H1 (cell line): ENCODE data around the gene OR10P1. TPM values are rescaled to one million over a fixed set of nuclear protein-coding genes. Genes with fewer than 3 reads are reported as not detected.

Experiments
- CTCF ChIA-PET: fragments of 300-600 bp; sonication (Branson Sonifier 250); formaldehyde crosslinking; loops from one replicate; lab custom pipeline; 2021; ENCODE audit not compliant: partially characterized antibody; lab: Charles Lee
- POLR2A ChIA-PET: fragments of 300-600 bp; sonication (Branson Sonifier 250); formaldehyde crosslinking; loops from one replicate; lab custom pipeline; 2021; ENCODE audit warnings: inconsistent platforms; ENCODE audit not compliant: partially characterized antibody; lab: Charles Lee
- DNase-seq, 2 experiments: peaks; one replicate each; pipeline versions ENCODE4 v3.0.0 to v3.0.0-alpha.2; 2010 to 2022; ENCODE audit warnings: low spot score in 2 of 2, low read depth in 1 of 2, mixed read lengths in 1 of 2
- FAIRE-seq: peaks from 2 replicates; lab custom pipeline; 2011; peaks lifted over from hg19 to GRCh38; lab: Jason Lieb, UNC
- H2AFZ ChIP-seq: 2 replicates; pipeline ENCODE4 v1.8.1; 2012; ENCODE audit warnings: low read length, inconsistent platforms
- H2AK5ac ChIP-seq: 2 replicates; pipeline ENCODE4 v1.6.1; 2013; ENCODE audit warnings: low read depth, low read length
- H2BK120ac ChIP-seq: replicated peaks from 2 replicates; pipeline ENCODE3; 2013; ENCODE audit warnings: low read depth, low read length, inconsistent platforms
- H2BK12ac ChIP-seq: 2 replicates; pipeline ENCODE4 v1.6.1; 2013; ENCODE audit warnings: low read depth, low read length
- H2BK15ac ChIP-seq: 2 replicates; pipeline ENCODE4 v1.6.1; 2013; ENCODE audit warnings: low read length
- H2BK20ac ChIP-seq: 2 replicates; pipeline ENCODE4 v1.6.1; 2013; ENCODE audit warnings: low read length
- H2BK5ac ChIP-seq: 2 replicates; pipeline ENCODE4 v1.6.1; 2013; ENCODE audit warnings: low read depth, low read length
- H3K14ac ChIP-seq: 2 replicates; pipeline ENCODE4 v1.6.1; 2013; ENCODE audit warnings: inconsistent platforms; ENCODE audit not compliant: insufficient read length
- H3K18ac ChIP-seq: 2 replicates; pipeline ENCODE4 v1.6.1; 2013; ENCODE audit warnings: low read length; ENCODE audit errors: extremely low read depth
- H3K23ac ChIP-seq: 2 replicates; pipeline ENCODE4 v1.6.1; 2013; ENCODE audit warnings: inconsistent platforms; ENCODE audit not compliant: insufficient read length
- H3K23me2 ChIP-seq: 2 replicates; pipeline ENCODE4 v1.6.1; 2013; ENCODE audit warnings: low read depth, low read length
- H3K27ac ChIP-seq: 2 replicates; pipeline ENCODE4 v1.6.1; 2011; ENCODE audit warnings: low read depth, low read length, inconsistent platforms
- H3K27me3 ChIP-seq, 4 experiments: replicated peaks in 1 of 4; 1 replicate in 1 of 4; 2 replicates in 3 of 4; pipeline versions ENCODE4 v1.6.1 to v1.8.1; 2011 to 2013; ENCODE audit warnings: low read length in 3 of 4, mild to moderate bottlenecking in 3 of 4, inconsistent platforms in 2 of 4, mixed read lengths in 2 of 4, moderate library complexity in 1 of 4; ENCODE audit not compliant: control insufficient read depth in 3 of 4, insufficient read depth in 3 of 4; ENCODE audit errors: extremely low read depth in 1 of 4
- H3K36me3 ChIP-seq, 4 experiments: 2 replicates each; pipeline versions ENCODE4 v1.6.1 to v1.8.1; 2011 to 2013; ENCODE audit warnings: mild to moderate bottlenecking in 4 of 4, low read length in 3 of 4, moderate library complexity in 2 of 4, control low read depth in 1 of 4, inconsistent platforms in 1 of 4; ENCODE audit not compliant: insufficient read depth in 4 of 4, control insufficient read depth in 2 of 4
- H3K4ac ChIP-seq: replicated peaks from 2 replicates; pipeline ENCODE3; 2013; ENCODE audit warnings: low read length, low read depth, mixed read lengths, inconsistent platforms; ENCODE audit not compliant: insufficient read length
- H3K4me1 ChIP-seq, 4 experiments: replicated peaks in 1 of 4; 1 replicate in 1 of 4; 2 replicates in 3 of 4; pipeline versions ENCODE4 v1.6.1 to v1.8.1; 2011 to 2013; ENCODE audit warnings: low read length in 3 of 4, inconsistent platforms in 2 of 4, mixed read lengths in 1 of 4; ENCODE audit not compliant: insufficient read depth in 4 of 4, control insufficient read depth in 3 of 4
- H3K4me2 ChIP-seq, 2 experiments: 2 replicates each; pipeline versions ENCODE4 v1.6.1 to v1.8.1; 2011 to 2013; ENCODE audit warnings: low read depth in 2 of 2, low read length in 2 of 2, control low read depth in 1 of 2, inconsistent platforms in 1 of 2, mild to moderate bottlenecking in 1 of 2; ENCODE audit not compliant: insufficient read depth in 1 of 2
- H3K4me3 ChIP-seq, 4 experiments: fragments of 200-600, 300-600 bp in 1 of 4; sonication (generic), shearing (Covaris generic), sonication (Bioruptor Twin) in 1 of 4; 2 replicates each; pipeline versions ENCODE4 v1.5.1 to v1.8.1; 2011 to 2016; ENCODE audit warnings: low read length in 4 of 4, low read depth in 3 of 4, control low read depth in 2 of 4, inconsistent platforms in 2 of 4, mild to moderate bottlenecking in 2 of 4, mixed read lengths in 1 of 4, moderate library complexity in 1 of 4; ENCODE audit not compliant: insufficient read depth in 2 of 4; ENCODE audit errors: extremely low read depth in 1 of 4
- H3K56ac ChIP-seq: replicated peaks from 2 replicates; pipeline ENCODE3; 2013; ENCODE audit warnings: low read depth, mild to moderate bottlenecking, mixed read lengths, low read length, inconsistent platforms; ENCODE audit not compliant: insufficient read length
- H3K79me1 ChIP-seq: 2 replicates; pipeline ENCODE4 v1.6.1; 2013; ENCODE audit warnings: low read depth, low read length, control low read depth
- H3K79me2 ChIP-seq, 2 experiments: 2 replicates each; pipeline versions ENCODE4 v1.6.1 to v1.8.1; 2012 to 2013; ENCODE audit warnings: low read length in 2 of 2, mild to moderate bottlenecking in 2 of 2, inconsistent platforms in 1 of 2; ENCODE audit not compliant: insufficient read depth in 2 of 2, control insufficient read depth in 1 of 2
- H3K9ac ChIP-seq, 4 experiments: replicated peaks in 1 of 4; 1 replicate in 1 of 4; 2 replicates in 3 of 4; pipeline versions ENCODE4 v1.6.1 to v1.8.1; 2011 to 2013; ENCODE audit warnings: low read depth in 3 of 4, low read length in 3 of 4, control low read depth in 2 of 4, mild to moderate bottlenecking in 2 of 4, moderate library complexity in 2 of 4, inconsistent platforms in 1 of 4; ENCODE audit errors: extremely low read depth in 1 of 4
- H3K9me3 ChIP-seq, 2 experiments: 2 replicates each; pipeline versions ENCODE4 v1.6.1 to v1.8.1; 2012 to 2013; ENCODE audit warnings: mild to moderate bottlenecking in 2 of 2, moderate library complexity in 2 of 2, control low read depth in 1 of 2, inconsistent platforms in 1 of 2, low read depth in 1 of 2, low read length in 1 of 2, mixed read lengths in 1 of 2; ENCODE audit not compliant: insufficient read depth in 2 of 2
- H4K20me1 ChIP-seq, 2 experiments: replicated peaks in 1 of 2; 2 replicates each; pipeline versions ENCODE3 to v1.8.1; 2011 to 2013; ENCODE audit warnings: inconsistent platforms in 2 of 2, low read length in 2 of 2, mild to moderate bottlenecking in 1 of 2; ENCODE audit not compliant: insufficient read depth in 2 of 2, control insufficient read depth in 1 of 2
- H4K5ac ChIP-seq: 2 replicates; pipeline ENCODE4 v1.6.1; 2013; ENCODE audit warnings: low read length, low read depth, mixed read lengths, inconsistent platforms; ENCODE audit not compliant: insufficient read length
- H4K8ac ChIP-seq: 2 replicates; pipeline ENCODE4 v1.8.0; 2013; ENCODE audit warnings: mild to moderate bottlenecking, moderate library complexity, low read length, inconsistent platforms; ENCODE audit not compliant: insufficient read depth; ENCODE audit errors: extremely low read depth
- H4K91ac ChIP-seq: replicated peaks from 2 replicates; pipeline ENCODE3; 2013; ENCODE audit warnings: low read length, mixed read lengths, inconsistent platforms; ENCODE audit not compliant: insufficient read length
- ASH2L ChIP-seq: fragments of 200-600, 300-600 bp; sonication (generic); IDR thresholded peaks from one replicate; pipeline ENCODE4 v1.7.1; 2017; ENCODE audit warnings: low read length
- CBX5 ChIP-seq: fragments of 300-800, 300-1000 bp; sonication (generic); IDR thresholded peaks from 2 replicates; pipeline ENCODE4 v1.7.1; 2016; ENCODE audit warnings: antibody characterized with exemption, low read length, low read depth
- CHD1 ChIP-seq: IDR thresholded peaks from 2 replicates; pipeline ENCODE4 v1.6.1; 2012; ENCODE audit warnings: low read depth, low read length, improper control_type of control experiment
- CHD2 ChIP-seq: IDR thresholded peaks from 2 replicates; pipeline ENCODE4 v1.6.1; 2012; ENCODE audit warnings: low read length, improper control_type of control experiment
- E2F6 ChIP-seq: IDR thresholded peaks from 2 replicates; pipeline ENCODE4 v1.6.1; 2012; ENCODE audit warnings: inconsistent platforms
- EZH2 ChIP-seq: fragments of 200-600 bp; sonication (generic); IDR thresholded peaks from 2 replicates; pipeline ENCODE4 v1.7.1; 2012; ENCODE audit warnings: low read depth, mild to moderate bottlenecking, moderate library complexity, low read length, inconsistent platforms; ENCODE audit not compliant: severe bottlenecking
- GABPA ChIP-seq: IDR thresholded peaks from 2 replicates; pipeline ENCODE4 v1.6.1; 2011; ENCODE audit warnings: mild to moderate bottlenecking, low read length, moderate library complexity, borderline replicate concordance; ENCODE audit not compliant: insufficient read depth
- HDAC2 ChIP-seq, 2 experiments: fragments of 300-600 bp in 1 of 2; sonication (generic) in 1 of 2; IDR thresholded peaks; 2 replicates each; pipeline ENCODE4 v1.6.1; 2011 to 2012; ENCODE audit warnings: low read depth in 2 of 2, low read length in 2 of 2, mild to moderate bottlenecking in 2 of 2, moderate library complexity in 2 of 2, borderline replicate concordance in 1 of 2, inconsistent platforms in 1 of 2
- POLR2AphosphoS5 ChIP-seq: IDR thresholded peaks from 2 replicates; pipeline ENCODE4 v1.6.1; 2011; ENCODE audit warnings: low read depth, low read length
- RXRA ChIP-seq: IDR thresholded peaks from 2 replicates; pipeline ENCODE4 v1.6.1; 2011; ENCODE audit warnings: low read depth, mild to moderate bottlenecking, low read length, moderate library complexity; ENCODE audit not compliant: insufficient read depth
- SP1 ChIP-seq: IDR thresholded peaks from 2 replicates; pipeline ENCODE4 v1.6.1; 2011; ENCODE audit warnings: low read depth, low read length
- TCF12 ChIP-seq: IDR thresholded peaks from 2 replicates; pipeline ENCODE4 v1.6.1; 2011; ENCODE audit warnings: low read depth, mild to moderate bottlenecking, low read length
- polyA plus RNA-seq, 7 experiments: library from polyadenylated mRNA; depleted of rRNA in 3 of 7; stranded (reverse) in 5 of 7; unstranded in 2 of 7; fragments of >200 nt in 5 of 7; fragments of 200-250 nt in 2 of 7; gene quantifications; 1 replicate in 5 of 7; 2 replicates in 1 of 7; 4 replicates in 1 of 7; pipeline versions ENCODE4 v1.2.1 to v1.2.3, GENCODE V29; 2011 to 2013; ENCODE audit warnings: missing spikeins in 2 of 7, mixed read lengths in 2 of 7
- total RNA-seq: library from RNA; stranded (reverse); fragmentation: NEBNext Ultra II Directional; extraction: Animal tissue kit (Norgen Biotek cat#: 25700); gene quantifications from 2 replicates; pipeline ENCODE4 v1.2.1, GENCODE V29; 2021
- TF ChIP-seq, protein P1 (sequence below): IDR thresholded peaks from 2 replicates; pipeline ENCODE4 v1.6.1; 2012; ENCODE audit warnings: low read length, inconsistent platforms

The OR10P1 gene
- total and polyA plus RNA-seq, 2 of the 8 experiments (the other 6 are each of a cell fraction or from before 2014, with no cell fraction given) = not detected

DNA sequence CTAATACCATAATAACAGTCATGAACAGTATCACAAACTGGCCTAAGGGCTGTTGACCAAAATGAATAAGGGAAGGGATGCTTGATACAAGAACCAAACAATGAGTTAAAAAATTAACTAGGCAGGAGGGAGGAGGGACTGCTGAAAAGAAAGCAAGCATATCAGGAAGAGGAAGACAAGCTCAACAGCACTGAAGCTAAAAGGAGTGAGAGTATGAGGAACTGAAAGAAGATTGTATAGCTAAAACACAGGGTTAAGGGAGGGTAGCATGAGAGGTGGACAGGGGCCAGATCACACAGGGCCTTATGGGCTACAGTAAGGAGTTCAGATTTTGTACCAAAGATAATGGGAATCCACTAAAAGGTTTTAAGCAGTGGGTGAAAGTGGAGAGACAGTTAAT, 36.9 kb downstream of the OR10P1 start:
- H3K18ac ChIP-seq = no peak overlapping the region
- H3K9ac ChIP-seq = no peak overlapping the region
- no peak overlapping the region for H2BK120ac ChIP-seq
- H2BK5ac ChIP-seq = no peak overlapping the region
- FAIRE-seq = no peak
- POLR2A ChIA-PET = no interaction called here
- H3K23ac ChIP-seq = no peak overlapping the region
- no peaks in the 10 kb centered on the region; the same call in 1 of the 2 replicates for H3K23me2 ChIP-seq
- H3K27ac ChIP-seq = no peak overlapping the region
- no peaks in the 10 kb centered on the region for H4K20me1 ChIP-seq
- no peak overlapping the region for H2AFZ ChIP-seq
- H2BK20ac ChIP-seq = no peak overlapping the region
- H4K5ac ChIP-seq = no peak overlapping the region
- CTCF ChIA-PET = interaction anchor here (0.7 to 2.1 kb wide), 5 partner anchors 8 to 64 kb away, joined by 3 to 9 read pairs (median 6); a partner anchor contains a TSS
- no peak overlapping the region for H4K91ac ChIP-seq
- no peak overlapping the region for H4K8ac ChIP-seq
- no peak overlapping the region for H3K56ac ChIP-seq
- no peak for DNase-seq
- H3K4ac ChIP-seq = no peak overlapping the region
- no peaks in the 10 kb centered on the region for H3K79me1 ChIP-seq
- H3K27me3 ChIP-seq = no peaks in the 10 kb centered on the region; a peak in 1 of 7 replicates
- no peak overlapping the region for H2BK15ac ChIP-seq
- no peaks in the 10 kb centered on the region for H3K9me3 ChIP-seq
- H3K14ac ChIP-seq = no peak overlapping the region
- no peaks in the 10 kb centered on the region for H3K79me2 ChIP-seq
- H2AK5ac ChIP-seq = no peak overlapping the region
- no peak overlapping the region for H2BK12ac ChIP-seq
- no peaks in the 10 kb centered on the region for H3K4me1 ChIP-seq
- no peak for TF ChIP-seq HDAC2 (IDR thresholded peaks at IDR 0.05; ENCODE audit: borderline replicate concordance in 1 of 2, low read depth in 2 of 2, low read length in 2 of 2)
- no peak for TF ChIP-seq CHD2
- TF ChIP-seq ASH2L = no peak
- no peak for TF ChIP-seq RXRA
- TF ChIP-seq, protein P1, sequence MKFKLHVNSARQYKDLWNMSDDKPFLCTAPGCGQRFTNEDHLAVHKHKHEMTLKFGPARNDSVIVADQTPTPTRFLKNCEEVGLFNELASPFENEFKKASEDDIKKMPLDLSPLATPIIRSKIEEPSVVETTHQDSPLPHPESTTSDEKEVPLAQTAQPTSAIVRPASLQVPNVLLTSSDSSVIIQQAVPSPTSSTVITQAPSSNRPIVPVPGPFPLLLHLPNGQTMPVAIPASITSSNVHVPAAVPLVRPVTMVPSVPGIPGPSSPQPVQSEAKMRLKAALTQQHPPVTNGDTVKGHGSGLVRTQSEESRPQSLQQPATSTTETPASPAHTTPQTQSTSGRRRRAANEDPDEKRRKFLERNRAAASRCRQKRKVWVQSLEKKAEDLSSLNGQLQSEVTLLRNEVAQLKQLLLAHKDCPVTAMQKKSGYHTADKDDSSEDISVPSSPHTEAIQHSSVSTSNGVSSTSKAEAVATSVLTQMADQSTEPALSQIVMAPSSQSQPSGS = no peak
- TF ChIP-seq SP1 = no peak
- TF ChIP-seq GABPA = no peak
- TF ChIP-seq CBX5 = no peak
- no peak for TF ChIP-seq POLR2AphosphoS5
- no peak for TF ChIP-seq TCF12
- TF ChIP-seq EZH2 = no peak
- TF ChIP-seq CHD1 = no peak
- TF ChIP-seq E2F6 = no peak
- H3K4me3 ChIP-seq = no peak overlapping the region
- no peak overlapping the region for H3K4me2 ChIP-seq
- no peaks in the 10 kb centered on the region for H3K36me3 ChIP-seq
